Measurements from ENCODE around the gene AACS.

The AACS gene

GRCh38 chr12:125159702-125160101 lies 94.5 kb downstream of the AACS start:
- no peak for DNase-seq

GRCh38 chr12:125160281-125160955 lies 95.2 kb downstream of the AACS start:
- no peak for DNase-seq

GRCh38 chr12:125161712-125162022 lies 96.4 kb downstream of the AACS start:
- DNase-seq = no peak

GRCh38 chr12:125162489-125163028 lies 97.3 kb downstream of the AACS start:
- DNase-seq = no peak

GRCh38 chr12:125163148-125163547 lies 97.9 kb downstream of the AACS start:
- no peak for DNase-seq

- no peak for DNase-seq
Observed at GRCh38 chr12:125164541-125164940, 99.3 kb downstream of the AACS start.

GRCh38 chr12:125166041-125166440 lies 100.8 kb downstream of the AACS start:
- DNase-seq = no peak

- no peak for DNase-seq
Observed at GRCh38 chr12:125167658-125168057, 102.4 kb downstream of the AACS start.

- no peak for DNase-seq
Observed at GRCh38 chr12:125169451-125169850, 104.2 kb downstream of the AACS start.

GRCh38 chr12:125169870-125170269 lies 104.6 kb downstream of the AACS start:
- DNase-seq = no peak

- DNase-seq = no peak
Observed at GRCh38 chr12:125171267-125171666, 106.0 kb downstream of the AACS start.

- DNase-seq = no peak
Observed at GRCh38 chr12:125172231-125172850, 107.1 kb downstream of the AACS start.

- no peak for DNase-seq
Observed at GRCh38 chr12:125175576-125175975, 110.3 kb downstream of the AACS start.

GRCh38 chr12:125178222-125178621 lies 113.0 kb downstream of the AACS start:
- DNase-seq = no peak

- DNase-seq = no peak
Observed at GRCh38 chr12:125180144-125180543, 114.9 kb downstream of the AACS start.

- DNase-seq = no peak
Observed at GRCh38 chr12:125181107-125181506, 115.9 kb downstream of the AACS start.

- DNase-seq = peak; percentile 67
Observed at GRCh38 chr12:125183187-125184067, 118.2 kb downstream of the AACS start.

GRCh38 chr12:125184213-125184967 lies 119.2 kb downstream of the AACS start:
- DNase-seq = no peak

GRCh38 chr12:125185311-125185739 lies 120.1 kb downstream of the AACS start:
- DNase-seq = no peak

- DNase-seq = peak; percentile 67
Observed at GRCh38 chr12:125185740-125186470, 120.7 kb downstream of the AACS start, which contains the start of gene TMEM132B. Gene TMEM132B (plus strand): TSS chr12:125186386.

GRCh38 chr12:125186471-125187147 lies 121.4 kb downstream of the AACS start:
- peak; percentile 20 for DNase-seq

Data from HCEC 1CT (cell line).